Esophagus squamous epithelium (tissue), 5 donors: ENCODE measurements around the gene MAN1C1. TPM values are rescaled to one million over a fixed set of nuclear protein-coding genes. Genes with fewer than 3 reads are reported as not detected.

Experiments
- DNase-seq: peaks from one replicate; lab custom pipeline; 2025; lab: John Stamatoyannopoulos, UW
- H3K27ac ChIP-seq, 4 donors: fragments of 200-600 bp; sonication (generic); one replicate each; pipeline ENCODE4 v1.5.1; 2016 to 2019; ENCODE audit warnings: mild to moderate bottlenecking in 1 of 4
- H3K27me3 ChIP-seq, 4 donors: fragments of 200-600 bp; sonication (generic); 1 replicate in 3 of 4; 2 replicates in 1 of 4; pipeline versions ENCODE4 v1.5.1 to v1.6.0; 2017 to 2021; ENCODE audit warnings: antibody characterized with exemption in 1 of 4
- H3K36me3 ChIP-seq, 3 donors: fragments of 200-600 bp; sonication (generic); one replicate each; pipeline ENCODE4 v1.5.1; 2016 to 2019
- H3K4me1 ChIP-seq, 3 donors: fragments of 200-600 bp; sonication (generic); one replicate each; pipeline ENCODE4 v1.5.1; 2017 to 2019
- H3K4me3 ChIP-seq, 4 donors: fragments of 200-600 bp; sonication (generic); 1 replicate in 3 of 4; 2 replicates in 1 of 4; pipeline ENCODE4 v1.5.1; 2016 to 2019; ENCODE audit warnings: mild to moderate bottlenecking in 2 of 4, moderate library complexity in 1 of 4
- H3K9me3 ChIP-seq, 3 donors: fragments of 200-600 bp; sonication (generic); one replicate each; pipeline ENCODE4 v1.5.1; 2016 to 2019
- POLR2A ChIP-seq, 4 donors: fragments of 450-650 bp; IDR thresholded peaks; one replicate each; pipeline ENCODE4 v1.6.1; 2017; ENCODE audit warnings: antibody characterized with exemption in 4 of 4, mild to moderate bottlenecking in 4 of 4, moderate library complexity in 3 of 4
- WGBS, 2 donors: methylation state at CpG; one replicate each; pipeline ENCODE4 v1.1.5; 2018; 5-methylcytosine and 5-hydroxymethylcytosine counted together
- intact Hi-C: fragments of 100-400 bp; cut with DNase I; formaldehyde crosslinking; loops from one replicate; pipeline ENCODE4 v1.15.0; 2022
- total RNA-seq, 4 donors: library from RNA; depleted of rRNA; stranded (reverse); fragments of >200 nt; gene quantifications; one replicate each; pipeline ENCODE4 v1.1.0, GENCODE V29; 2016
- TF ChIP-seq, protein P1 (sequence below), 6 experiments: fragments of 450-650 bp in 4 of 6; fragments of 200-600 bp in 2 of 6; sonication (generic) in 2 of 6; IDR thresholded peaks; one replicate each; pipeline ENCODE4 v1.5.1; 2016 to 2019; ENCODE audit warnings: antibody characterized with exemption in 6 of 6, mild to moderate bottlenecking in 4 of 6, moderate library complexity in 4 of 6
- donor health status: DM: yes; HTN: yes; CAD: no.

Gene MAN1C1
- total RNA-seq, 4 donors from 2014 or later, result 0.91 to 7.4 (median 3.8) TPM

DNA sequence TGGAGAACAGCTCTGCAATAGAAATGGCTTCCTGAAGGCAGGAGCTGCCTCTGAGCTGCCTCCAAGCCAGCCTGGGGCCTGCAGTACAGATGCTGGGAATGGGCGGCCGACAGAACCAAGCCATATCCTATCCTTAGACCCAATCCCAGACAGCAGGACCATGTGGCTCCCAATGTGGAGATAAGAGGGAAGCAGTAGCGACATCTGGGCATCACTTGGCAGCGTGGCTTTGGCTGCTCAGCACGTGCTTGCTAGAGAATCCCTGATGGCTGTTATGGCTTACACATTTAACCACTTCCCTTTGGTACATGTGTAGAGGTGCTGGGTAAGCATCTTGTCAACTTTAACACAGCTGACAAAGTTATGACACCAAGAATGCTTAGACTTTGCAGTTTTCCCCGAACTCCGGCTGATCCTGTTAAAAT is 87.7 kb downstream of the MAN1C1 start:
- H3K9me3 ChIP-seq, result no peaks in the 10 kb centered on the region
- no peak overlapping the region for H3K4me3 ChIP-seq
- 52 to 71% methylated on average over 5 to 6 of the region's 7 CpGs for WGBS, 2 donors
- H3K4me1 ChIP-seq, result peaks cover 40 to 98% (median 69%) of the 10 kb centered on the region in 3 donors
- H3K36me3 ChIP-seq, result no peaks in the 10 kb centered on the region
- TF ChIP-seq POLR2A (IDR thresholded peaks at IDR 0.05), result no peak
- TF ChIP-seq, protein P1, sequence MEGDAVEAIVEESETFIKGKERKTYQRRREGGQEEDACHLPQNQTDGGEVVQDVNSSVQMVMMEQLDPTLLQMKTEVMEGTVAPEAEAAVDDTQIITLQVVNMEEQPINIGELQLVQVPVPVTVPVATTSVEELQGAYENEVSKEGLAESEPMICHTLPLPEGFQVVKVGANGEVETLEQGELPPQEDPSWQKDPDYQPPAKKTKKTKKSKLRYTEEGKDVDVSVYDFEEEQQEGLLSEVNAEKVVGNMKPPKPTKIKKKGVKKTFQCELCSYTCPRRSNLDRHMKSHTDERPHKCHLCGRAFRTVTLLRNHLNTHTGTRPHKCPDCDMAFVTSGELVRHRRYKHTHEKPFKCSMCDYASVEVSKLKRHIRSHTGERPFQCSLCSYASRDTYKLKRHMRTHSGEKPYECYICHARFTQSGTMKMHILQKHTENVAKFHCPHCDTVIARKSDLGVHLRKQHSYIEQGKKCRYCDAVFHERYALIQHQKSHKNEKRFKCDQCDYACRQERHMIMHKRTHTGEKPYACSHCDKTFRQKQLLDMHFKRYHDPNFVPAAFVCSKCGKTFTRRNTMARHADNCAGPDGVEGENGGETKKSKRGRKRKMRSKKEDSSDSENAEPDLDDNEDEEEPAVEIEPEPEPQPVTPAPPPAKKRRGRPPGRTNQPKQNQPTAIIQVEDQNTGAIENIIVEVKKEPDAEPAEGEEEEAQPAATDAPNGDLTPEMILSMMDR (IDR thresholded peaks at IDR 0.05), result no peak
- intact Hi-C loops, result no loop called here
- no peaks in the 10 kb centered on the region for H3K27me3 ChIP-seq
- DNase-seq, result no peak
- H3K27ac ChIP-seq, result peak overlapping the region in 2 of 4 donors; percentile 30 to 49

DNA sequence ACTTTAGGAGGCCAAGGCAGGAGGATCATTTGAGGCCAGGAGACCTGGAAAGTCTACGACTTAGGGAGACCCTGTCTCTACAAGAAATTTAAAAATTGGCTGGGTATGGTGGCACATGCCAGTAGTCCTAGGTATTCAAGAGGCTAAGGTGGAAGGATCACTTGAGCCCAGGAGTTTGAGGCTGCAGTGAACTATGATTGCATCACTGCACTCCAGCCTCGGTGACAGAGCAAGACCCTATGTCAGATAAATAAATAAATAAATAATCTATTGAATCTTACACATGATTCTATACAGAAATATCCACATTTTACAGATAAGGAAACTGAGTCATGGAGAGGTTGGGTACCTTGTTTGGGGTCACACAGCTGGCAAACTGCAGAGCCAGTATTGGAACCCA is 89.1 kb downstream of the MAN1C1 start:
- Histone ChIP-seq H3K9me3 (no peaks in the 10 kb centered on the region), H3K27me3 (no peaks in the 10 kb centered on the region), H3K4me1 (peaks cover 34 to 94% (median 54%) of the 10 kb centered on the region in 3 donors), H3K36me3 (no peaks in the 10 kb centered on the region), H3K27ac (no peak overlapping the region), H3K4me3 (no peak overlapping the region)
- WGBS, 2 donors, result 83% methylated on average over 2 of the region's 2 CpGs
- DNase-seq, result no peak
- intact Hi-C loops, result no loop called here
- no peak for TF ChIP-seq POLR2A (IDR thresholded peaks at IDR 0.05)
- TF ChIP-seq, protein P1 (IDR thresholded peaks at IDR 0.05), result no peak

DNA sequence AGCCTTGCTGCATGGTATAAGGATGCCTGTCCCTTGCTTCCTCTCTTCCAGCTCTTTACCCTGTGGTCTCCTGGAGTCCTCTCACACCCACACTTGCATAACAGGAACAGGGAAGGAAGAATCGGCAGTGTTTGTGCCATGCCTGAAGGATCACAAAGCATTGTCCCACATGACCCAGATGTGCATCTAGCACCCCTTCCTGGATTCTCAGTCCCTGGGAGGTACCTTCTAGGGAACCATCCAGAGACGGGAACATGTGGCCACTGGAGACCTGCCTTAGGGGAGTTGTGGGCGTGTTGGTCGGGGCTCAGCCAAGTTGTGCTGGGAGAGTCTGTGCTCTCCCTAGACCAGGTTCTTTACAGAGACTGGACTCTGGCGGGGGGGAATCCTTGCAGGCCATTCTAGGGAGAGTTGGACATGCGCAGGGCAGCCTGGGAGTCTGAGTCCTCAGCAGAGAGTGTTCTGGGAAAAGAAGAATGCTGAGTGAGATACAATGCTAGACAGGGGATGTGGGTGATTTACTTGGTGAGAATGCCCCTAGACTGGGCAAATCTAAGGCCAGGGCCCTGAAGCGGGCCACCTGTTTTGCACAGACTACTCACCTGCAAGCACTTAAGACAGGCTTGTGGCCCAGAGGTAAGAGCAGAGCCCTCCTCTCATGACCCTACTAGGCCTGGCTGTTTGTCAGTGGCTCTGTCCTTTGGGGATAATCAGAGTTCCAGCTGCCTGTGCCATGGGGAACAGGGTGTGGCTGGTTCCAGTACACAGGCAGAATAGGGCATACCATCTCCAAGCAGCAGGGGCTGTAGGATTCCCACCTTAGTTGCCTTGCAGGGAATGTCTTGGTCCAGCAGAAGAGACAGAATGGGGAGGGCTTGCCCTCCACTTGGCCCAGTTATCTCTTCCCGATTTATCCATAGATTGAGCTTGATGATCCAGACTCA is 89.8 kb downstream of the MAN1C1 start:
- peak overlapping the region in 3 of 4 donors; percentile 9 to 71 (median 55) for H3K27ac ChIP-seq
- WGBS, 2 donors, result 65 to 89% methylated on average over 4 to 6 of the region's 8 CpGs
- H3K9me3 ChIP-seq, result no peaks in the 10 kb centered on the region
- TF ChIP-seq, protein P1 (IDR thresholded peaks at IDR 0.05), result no peak
- no peak for TF ChIP-seq POLR2A (IDR thresholded peaks at IDR 0.05)
- H3K4me1 ChIP-seq, result peaks cover 27 to 93% (median 52%) of the 10 kb centered on the region in 3 donors
- no peaks in the 10 kb centered on the region for H3K27me3 ChIP-seq
- DNase-seq, result no peak
- H3K36me3 ChIP-seq, result no peaks in the 10 kb centered on the region
- no peak overlapping the region for H3K4me3 ChIP-seq
- intact Hi-C loops, result no loop called here

DNA sequence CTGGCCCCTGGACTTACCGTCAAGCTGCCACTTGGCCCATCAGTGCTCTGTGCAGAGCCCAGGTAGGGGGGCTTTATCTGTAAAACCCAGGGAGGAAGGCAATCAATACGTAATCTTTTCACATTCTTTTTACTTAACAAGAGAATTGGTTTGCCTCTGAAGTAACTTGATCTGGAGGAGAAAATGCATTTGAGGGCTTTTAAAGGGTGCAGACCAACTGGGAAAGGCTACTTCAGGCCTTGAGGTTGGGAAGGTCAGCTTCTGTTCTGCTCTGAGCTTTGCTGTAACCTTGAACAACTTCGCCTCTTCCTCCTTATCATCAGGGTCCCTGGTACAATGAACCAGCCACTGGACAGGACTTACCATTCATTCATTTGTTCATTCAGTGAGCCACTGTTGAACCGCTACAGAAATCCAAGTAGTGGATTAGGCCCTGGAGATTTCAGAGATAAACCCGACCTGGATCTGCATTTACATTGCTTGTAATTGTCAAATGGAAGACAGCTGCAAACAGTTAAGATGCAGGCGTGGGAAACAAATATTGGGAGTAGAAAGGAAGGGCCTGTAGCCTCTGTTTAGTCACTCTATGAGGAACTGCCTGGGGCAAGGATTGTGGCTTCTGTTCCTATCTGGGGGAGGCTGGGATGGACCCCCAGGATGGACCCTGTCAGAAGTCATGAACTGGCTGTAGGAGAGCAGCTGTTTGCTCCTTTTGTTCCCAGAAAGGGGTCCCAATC is 90.9 kb downstream of the MAN1C1 start:
- H3K4me1 ChIP-seq, result peaks cover 23 to 93% (median 47%) of the 10 kb centered on the region in 3 donors

More for the DNA sequence above, 90.9 kb downstream of the MAN1C1 start:
- WGBS, 2 donors, result 72 to 75% methylated on average over 6 of the region's 6 CpGs
- Histone ChIP-seq H3K36me3 (no peaks in the 10 kb centered on the region), H3K9me3 (no peaks in the 10 kb centered on the region), H3K4me3 (no peak overlapping the region), H3K27ac (peak overlapping the region; percentile 55 to 71 (median 60)), H3K27me3 (no peaks in the 10 kb centered on the region)
- TF ChIP-seq, protein P1 (IDR thresholded peaks at IDR 0.05), result no peak
- no peak for TF ChIP-seq POLR2A (IDR thresholded peaks at IDR 0.05)
- intact Hi-C loops, result no loop called here
- no peak for DNase-seq
